Astrocyte of the spinal cord (primary cell): ENCODE results near the gene GRK5.

Experiments used
- DNase-seq: peaks from one replicate; pipeline ENCODE4 v3.0.0; 2011; ENCODE audit warnings: low read depth, low spot score
- H3K4me3 ChIP-seq: 2 replicates; pipeline ENCODE4 v1.5.1; 2011; ENCODE audit warnings: low read depth, mild to moderate bottlenecking, low read length, moderate library complexity
- CTCF ChIP-seq: IDR thresholded peaks from 2 replicates; pipeline ENCODE4 v1.5.1; 2012; ENCODE audit warnings: low read depth, mild to moderate bottlenecking, low read length, inconsistent platforms
- in situ Hi-C: cut with HindIII; loops from 2 replicates; pipeline ENCODE4 v1.10.0; 2017; ENCODE audit warnings: low sequenced_read_pairs

The GRK5 gene

GRCh38 chr10:119409385-119409784 lies 202.0 kb downstream of the GRK5 start:
- H3K4me3 ChIP-seq = no peak overlapping the region
- TF ChIP-seq CTCF = no peak
- DNase-seq = no peak
- in situ Hi-C loops = no loop called here

- H3K4me3 ChIP-seq = no peak overlapping the region
- no peak for TF ChIP-seq CTCF
- in situ Hi-C loops = no loop called here
- peak; percentile 51 for DNase-seq
Observed at GRCh38 chr10:119409906-119410305, 202.5 kb downstream of the GRK5 start.

GRCh38 chr10:119410361-119411116 lies 203.2 kb downstream of the GRK5 start:
- no peak for TF ChIP-seq CTCF
- in situ Hi-C loops = no loop called here
- H3K4me3 ChIP-seq = no peak overlapping the region
- DNase-seq = no peak

GRCh38 chr10:119412244-119413092 lies 205.1 kb downstream of the GRK5 start:
- in situ Hi-C loops = no loop called here
- no peak overlapping the region for H3K4me3 ChIP-seq
- no peak for TF ChIP-seq CTCF
- peak; percentile 59 for DNase-seq

GRCh38 chr10:119413093-119413453 lies 205.7 kb downstream of the GRK5 start:
- in situ Hi-C loops = no loop called here
- peak; percentile 55 for DNase-seq
- TF ChIP-seq CTCF = no peak
- H3K4me3 ChIP-seq = no peak overlapping the region

GRCh38 chr10:119413471-119414080 lies 206.2 kb downstream of the GRK5 start:
- DNase-seq = no peak
- in situ Hi-C loops = no loop called here
- TF ChIP-seq CTCF = no peak
- H3K4me3 ChIP-seq = no peak overlapping the region
